PC-9 (cell line): ENCODE data around the gene NDC1. TPM values are rescaled to one million over a fixed set of nuclear protein-coding genes. Genes with fewer than 3 reads are reported as not detected.

ENCODE experiments used
- BruUV-seq: library from RNA; stranded (reverse); fragments of 400-500 nt; replicated peaks from 2 replicates; lab custom pipeline; 2021; lab: Mats Ljungman, UMichigan
- CTCF ChIA-PET: fragments of 300-600 bp; sonication (Branson Sonifier 250); formaldehyde crosslinking; loops from one replicate; lab custom pipeline; 2022; ENCODE audit warnings: antibody characterized with exemption; lab: Charles Lee
- POLR2A ChIA-PET: fragments of 300-600 bp; sonication (Branson Sonifier 250); formaldehyde crosslinking; loops from one replicate; lab custom pipeline; 2022; ENCODE audit warnings: antibody characterized with exemption; ENCODE audit not compliant: unreplicated experiment; lab: Charles Lee
- DNase-seq, 2 experiments: peaks; one replicate each; pipeline versions ENCODE4 v3.0.0 to v3.0.0-alpha.2; 2015 to 2022; ENCODE audit warnings: mixed read lengths in 1 of 2
- H2AFZ ChIP-seq: fragments of 200-600 bp; sonication (generic); 2 replicates; pipeline ENCODE4 v1.8.1; 2017; ENCODE audit warnings: antibody characterized with exemption
- H3F3A ChIP-seq: fragments of 200-600 bp; sonication (generic); 2 replicates; pipeline ENCODE4 v1.8.1; 2017; ENCODE audit warnings: antibody characterized with exemption, mild to moderate bottlenecking, low read depth; ENCODE audit not compliant: insufficient read depth
- H3K27ac ChIP-seq: fragments of 200-600 bp; sonication (generic); 2 replicates; pipeline ENCODE4 v1.6.1; 2016; ENCODE audit warnings: mixed run types
- H3K27me3 ChIP-seq: fragments of 200-600 bp; sonication (generic); 2 replicates; pipeline ENCODE4 v1.6.1; 2016; ENCODE audit warnings: low read depth, mixed run types; ENCODE audit not compliant: insufficient read depth
- H3K36me3 ChIP-seq: fragments of 200-600 bp; sonication (generic); 2 replicates; pipeline ENCODE4 v1.6.1; 2016; ENCODE audit warnings: low read depth, mixed run types
- H3K4me1 ChIP-seq: fragments of 200-600 bp; sonication (generic); replicated peaks from 2 replicates; pipeline ENCODE4 v1.6.1; 2016; ENCODE audit warnings: mixed run types; ENCODE audit not compliant: insufficient read depth
- H3K4me2 ChIP-seq: fragments of 200-600 bp; sonication (generic); 2 replicates; pipeline ENCODE4 v1.6.1; 2017; ENCODE audit warnings: mixed run types
- H3K4me3 ChIP-seq: fragments of 200-600 bp; sonication (generic); 2 replicates; pipeline ENCODE4 v1.6.1; 2016; ENCODE audit warnings: mixed run types
- H3K79me2 ChIP-seq: fragments of 200-600 bp; sonication (generic); 2 replicates; pipeline ENCODE4 v1.6.1; 2017; ENCODE audit warnings: low read depth, mixed run types
- H3K9me2 ChIP-seq: fragments of 200-600 bp; sonication (generic); 2 replicates; pipeline ENCODE4 v1.8.1; 2017; ENCODE audit warnings: mild to moderate bottlenecking; ENCODE audit not compliant: insufficient read depth
- H3K9me3 ChIP-seq: fragments of 200-600 bp; sonication (generic); 2 replicates; pipeline ENCODE4 v1.8.1; 2016; ENCODE audit warnings: low read depth; ENCODE audit not compliant: insufficient read depth
- H4K20me1 ChIP-seq: fragments of 200-600 bp; sonication (generic); 2 replicates; pipeline ENCODE4 v1.8.1; 2017; ENCODE audit not compliant: insufficient read depth
- EZH2 ChIP-seq: fragments of 200-600 bp; sonication (generic); IDR thresholded peaks from 2 replicates; pipeline ENCODE4 v1.8.0; 2017; ENCODE audit warnings: antibody characterized with exemption, low read depth
- intact Hi-C: fragments of 100-400 bp; cut with micrococcal nuclease; formaldehyde crosslinking; loops from one replicate; pipeline ENCODE4 v1.10.0; 2022; ENCODE audit not compliant: unreplicated experiment
- total RNA-seq: library from RNA; stranded (reverse); gene quantifications from 2 replicates; pipeline ENCODE4 v1.2.3, GENCODE V29; 2021
- TF ChIP-seq, protein P1 (sequence below): fragments of 200-600 bp; sonication (generic); conservative IDR thresholded peaks from 2 replicates; pipeline ENCODE4 v1.6.1; 2017; ENCODE audit warnings: mixed run types, antibody characterized with exemption, mild to moderate bottlenecking, moderate library complexity

The NDC1 gene
- total RNA-seq, 1 experiment from 2014 or later: 47.6 TPM

DNA sequence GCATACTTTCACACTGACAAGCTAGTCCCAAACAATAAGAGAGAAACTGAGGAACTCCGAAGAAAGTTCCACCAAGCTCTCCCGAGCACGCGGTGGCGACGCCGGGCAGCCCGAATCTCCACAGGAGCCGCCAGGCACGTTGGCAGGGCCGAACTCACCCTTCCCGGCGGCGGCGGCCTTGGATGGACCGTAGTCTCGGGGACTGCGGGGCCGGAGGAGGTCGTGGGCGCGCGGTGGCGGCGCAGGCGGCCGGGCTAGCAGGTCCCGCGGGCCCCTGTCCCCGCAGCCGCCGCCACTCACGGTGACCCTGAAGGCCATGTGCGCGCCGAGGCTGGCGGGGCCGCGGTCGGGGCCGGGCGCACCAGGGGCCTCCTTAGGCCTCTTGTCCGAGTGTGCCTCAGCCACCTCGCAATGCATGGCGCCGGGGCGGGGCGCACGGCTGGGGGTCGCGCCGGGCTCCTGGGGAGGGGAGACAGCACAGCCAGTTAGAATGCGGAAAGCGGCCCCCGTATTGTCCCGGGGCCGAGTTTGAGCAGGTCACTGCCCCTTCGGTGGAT, 100.4 kb downstream of the NDC1 start:
- POLR2A ChIA-PET: no interaction called here
- H3K4me2 ChIP-seq: no peak overlapping the region

DNA sequence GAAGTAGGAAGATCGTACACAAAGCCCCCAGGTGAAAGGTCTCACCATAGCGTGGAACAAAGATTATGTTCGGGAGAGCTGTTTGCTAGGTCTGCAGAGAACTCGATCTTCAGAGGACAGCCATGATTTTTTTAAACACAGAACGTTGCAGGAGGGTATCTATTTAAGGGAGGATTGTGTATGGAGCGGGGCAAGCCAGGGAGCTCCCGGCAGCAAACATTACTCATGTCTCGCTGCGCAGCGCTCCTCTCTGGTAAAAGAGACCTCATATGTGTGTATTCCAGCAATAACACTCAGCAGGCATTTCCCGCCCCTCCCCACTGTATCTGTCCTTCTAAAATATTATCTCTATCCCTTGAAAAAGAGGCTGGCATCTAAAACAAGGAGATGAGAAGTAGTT, 101.8 kb downstream of the NDC1 start:
- no peak for TF ChIP-seq EZH2
- TF ChIP-seq, protein P1, sequence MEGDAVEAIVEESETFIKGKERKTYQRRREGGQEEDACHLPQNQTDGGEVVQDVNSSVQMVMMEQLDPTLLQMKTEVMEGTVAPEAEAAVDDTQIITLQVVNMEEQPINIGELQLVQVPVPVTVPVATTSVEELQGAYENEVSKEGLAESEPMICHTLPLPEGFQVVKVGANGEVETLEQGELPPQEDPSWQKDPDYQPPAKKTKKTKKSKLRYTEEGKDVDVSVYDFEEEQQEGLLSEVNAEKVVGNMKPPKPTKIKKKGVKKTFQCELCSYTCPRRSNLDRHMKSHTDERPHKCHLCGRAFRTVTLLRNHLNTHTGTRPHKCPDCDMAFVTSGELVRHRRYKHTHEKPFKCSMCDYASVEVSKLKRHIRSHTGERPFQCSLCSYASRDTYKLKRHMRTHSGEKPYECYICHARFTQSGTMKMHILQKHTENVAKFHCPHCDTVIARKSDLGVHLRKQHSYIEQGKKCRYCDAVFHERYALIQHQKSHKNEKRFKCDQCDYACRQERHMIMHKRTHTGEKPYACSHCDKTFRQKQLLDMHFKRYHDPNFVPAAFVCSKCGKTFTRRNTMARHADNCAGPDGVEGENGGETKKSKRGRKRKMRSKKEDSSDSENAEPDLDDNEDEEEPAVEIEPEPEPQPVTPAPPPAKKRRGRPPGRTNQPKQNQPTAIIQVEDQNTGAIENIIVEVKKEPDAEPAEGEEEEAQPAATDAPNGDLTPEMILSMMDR: no peak
- Histone ChIP-seq H3K27ac (no peak overlapping the region), H2AFZ (no peak overlapping the region), H3K4me1 (no peaks in the 10 kb centered on the region), H3K4me2 (no peak overlapping the region), H3K9me2 (no peaks in the 10 kb centered on the region), H4K20me1 (no peaks in the 10 kb centered on the region), H3K27me3 (peaks cover 58% of the 10 kb centered on the region), H3F3A (no peaks in the 10 kb centered on the region), H3K9me3 (no peaks in the 10 kb centered on the region), H3K36me3 (no peaks in the 10 kb centered on the region), H3K4me3 (no peak overlapping the region), H3K79me2 (no peaks in the 10 kb centered on the region)
- no TSS peak for BruUV-seq
- CTCF ChIA-PET: interaction anchor here (0.6 kb wide), 1 partner anchor 457 kb away, joined by 3 read pairs; no protein-coding TSS in a partner anchor
- no peak for DNase-seq
- intact Hi-C loops: no loop called here
- POLR2A ChIA-PET: interaction anchor here (0.6 to 0.7 kb wide), 2 partner anchors 38 to 279 kb away, joined by 5 to 37 read pairs; no protein-coding TSS in a partner anchor

More for the DNA sequence above, 100.4 kb downstream of the NDC1 start:
- TF ChIP-seq EZH2: no peak
- TF ChIP-seq, protein P1: no peak
- no peaks in the 10 kb centered on the region for H3K9me3 ChIP-seq
- no peaks in the 10 kb centered on the region for H3K36me3 ChIP-seq
- intact Hi-C loops: no loop called here
- BruUV-seq: no TSS peak
- H3K4me1 ChIP-seq: no peaks in the 10 kb centered on the region
- no peaks in the 10 kb centered on the region for H4K20me1 ChIP-seq
- H3F3A ChIP-seq: no peaks in the 10 kb centered on the region
- H3K79me2 ChIP-seq: no peaks in the 10 kb centered on the region
- H3K9me2 ChIP-seq: no peaks in the 10 kb centered on the region
- CTCF ChIA-PET: no interaction called here
- H2AFZ ChIP-seq: no peak overlapping the region
- DNase-seq: no peak
- H3K4me3 ChIP-seq: no peak overlapping the region
- H3K27ac ChIP-seq: no peak overlapping the region
- peaks cover 44% of the 10 kb centered on the region for H3K27me3 ChIP-seq

DNA sequence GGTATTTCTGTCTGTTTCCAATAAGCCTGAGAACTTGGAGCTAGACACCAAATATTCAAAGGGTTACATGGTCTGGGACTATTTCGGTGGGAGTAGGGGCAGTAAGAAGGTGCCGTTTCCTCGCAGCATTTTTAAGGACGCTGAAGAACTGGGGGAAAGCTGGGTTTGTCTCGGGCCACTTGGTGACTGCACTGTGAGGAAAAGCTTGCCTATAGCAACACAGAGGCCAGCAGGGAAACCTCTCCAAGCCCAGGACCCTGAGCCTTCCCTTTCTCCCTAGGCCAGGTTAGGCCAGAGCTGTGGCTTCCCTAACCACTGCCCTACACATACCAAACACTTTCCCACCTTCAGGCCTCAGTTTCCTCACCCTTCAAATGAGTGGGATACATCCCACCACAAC, 102.4 kb downstream of the NDC1 start:
- Histone ChIP-seq H2AFZ (no peak overlapping the region), H3K36me3 (no peaks in the 10 kb centered on the region), H3K9me2 (no peaks in the 10 kb centered on the region), H3K27ac (no peak overlapping the region), H3K27me3 (peaks cover 64% of the 10 kb centered on the region), H3K9me3 (no peaks in the 10 kb centered on the region), H4K20me1 (no peaks in the 10 kb centered on the region), H3K4me1 (no peaks in the 10 kb centered on the region), H3K79me2 (no peaks in the 10 kb centered on the region), H3F3A (no peaks in the 10 kb centered on the region), H3K4me2 (no peak overlapping the region), H3K4me3 (no peak overlapping the region)
- intact Hi-C loops: no loop called here
- DNase-seq: no peak
- TF ChIP-seq EZH2: no peak
- TF ChIP-seq, protein P1: no peak
- BruUV-seq: no TSS peak
- CTCF ChIA-PET: interaction anchor here (0.6 kb wide), 1 partner anchor 457 kb away, joined by 3 read pairs; no protein-coding TSS in a partner anchor
- POLR2A ChIA-PET: interaction anchor here (0.6 kb wide), 1 partner anchor 279 kb away, joined by 37 read pairs; no protein-coding TSS in a partner anchor
